Ascending aorta (tissue), 2 donors: ENCODE measurements around the gene BPIFB6. TPM values are rescaled to one million over a fixed set of nuclear protein-coding genes. Genes with fewer than 3 reads are reported as not detected.

Source experiments
- DNase-seq, 2 donors: peaks; one replicate each; pipeline ENCODE4 v3.0.0-alpha.2; 2019; ENCODE audit warnings: low spot score in 2 of 2
- H3K27ac ChIP-seq, 2 donors: fragments of 200-600 bp; sonication (generic); one replicate each; pipeline ENCODE4 v1.5.1; 2016 to 2017; ENCODE audit warnings: mild to moderate bottlenecking in 1 of 2
- H3K27me3 ChIP-seq: fragments of 200-600 bp; sonication (generic); one replicate; pipeline ENCODE4 v1.5.1; 2017
- H3K36me3 ChIP-seq, 2 donors: fragments of 200-600 bp; sonication (generic); one replicate each; pipeline ENCODE4 v1.5.1; 2016
- H3K4me1 ChIP-seq, 2 donors: fragments of 200-600 bp; sonication (generic); one replicate each; pipeline ENCODE4 v1.5.1; 2016 to 2017; ENCODE audit warnings: mild to moderate bottlenecking in 1 of 2
- H3K4me3 ChIP-seq, 2 donors: fragments of 200-600 bp; sonication (generic); one replicate each; pipeline ENCODE4 v1.5.1; 2016 to 2017; ENCODE audit warnings: mild to moderate bottlenecking in 1 of 2
- H3K9me3 ChIP-seq, 2 donors: fragments of 200-600 bp; sonication (generic); one replicate each; pipeline ENCODE4 v1.5.1; 2016
- CTCF ChIP-seq, 3 experiments: fragments of 200-600 bp in 2 of 3; fragments of 450-650 bp in 1 of 3; sonication (generic) in 2 of 3; IDR thresholded peaks; one replicate each; pipeline ENCODE4 v1.5.1; 2016 to 2019; ENCODE audit warnings: antibody characterized with exemption in 3 of 3, mild to moderate bottlenecking in 1 of 3, moderate library complexity in 1 of 3
- intact Hi-C: fragments of 100-400 bp; cut with DNase I; formaldehyde crosslinking; loops from one replicate; pipeline ENCODE4 v1.15.1; 2023
- total RNA-seq: library from RNA; depleted of rRNA; stranded (reverse); fragments of >200 nt; gene quantifications from one replicate; pipeline ENCODE4 v1.1.0, GENCODE V29; 2016

The BPIFB6 gene
- total RNA-seq, 1 donor from 2014 or later: not detected

DNA sequence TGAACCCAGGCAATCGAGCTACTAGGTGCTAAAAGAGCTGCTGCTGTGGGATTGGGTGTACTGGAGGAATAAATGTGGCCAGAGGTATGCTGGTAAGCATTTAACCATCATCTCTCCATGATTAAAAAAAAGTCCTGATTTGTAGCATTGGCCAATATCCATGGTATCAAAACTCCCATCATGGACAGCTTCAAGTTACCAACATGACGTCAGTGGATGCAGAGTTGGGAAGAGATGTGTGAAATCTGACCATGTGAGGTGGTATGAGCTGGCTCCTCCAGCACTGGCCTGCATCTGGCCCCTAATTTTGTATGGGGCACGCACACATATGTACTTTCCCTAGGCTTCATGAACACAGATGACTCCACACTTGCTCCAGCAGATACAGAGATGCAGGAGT is 59.7 kb downstream of the BPIFB6 start:
- Histone ChIP-seq H3K36me3 (no peaks in the 10 kb centered on the region), H3K9me3 (no peaks in the 10 kb centered on the region), H3K4me3 (no peak overlapping the region), H3K4me1 (no peaks in the 10 kb centered on the region), H3K27ac (no peak overlapping the region), H3K27me3 (no peaks in the 10 kb centered on the region)
- no peak for DNase-seq
- intact Hi-C loops: no loop called here
- TF ChIP-seq CTCF (IDR thresholded peaks at IDR 0.05): no peak

- Histone ChIP-seq H3K4me1 (no peaks in the 10 kb centered on the region), H3K4me3 (no peak overlapping the region), H3K36me3 (no peaks in the 10 kb centered on the region), H3K27me3 (no peaks in the 10 kb centered on the region), H3K27ac (no peak overlapping the region), H3K9me3 (no peaks in the 10 kb centered on the region)
- DNase-seq: no peak
- no peak for TF ChIP-seq CTCF (IDR thresholded peaks at IDR 0.05)
- intact Hi-C loops: no loop called here
Measured at GRCh38 chr20:33091693-33092092, 60.2 kb downstream of the BPIFB6 start.

DNA sequence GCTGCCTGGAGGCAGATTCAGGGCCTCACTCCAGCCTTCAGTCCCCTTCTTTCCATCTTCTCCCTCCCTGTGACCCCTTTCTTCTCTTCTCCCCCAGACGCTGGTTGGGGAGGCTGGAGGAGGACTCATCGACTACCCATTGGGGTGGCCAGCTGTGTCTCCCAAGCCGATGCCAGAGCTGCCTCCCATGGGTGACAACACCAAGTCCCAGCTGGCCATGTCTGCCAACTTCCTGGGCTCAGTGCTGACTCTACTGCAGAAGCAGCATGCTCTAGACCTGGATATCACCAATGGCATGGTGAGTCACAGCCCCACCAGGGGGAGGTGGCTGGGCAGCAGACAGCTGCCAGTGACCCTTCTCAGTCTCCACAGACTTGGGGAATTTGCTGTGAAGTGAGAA is 60.9 kb downstream of the BPIFB6 start:
- no peaks in the 10 kb centered on the region for H3K9me3 ChIP-seq
- intact Hi-C loops: no loop called here

GRCh38 chr20:33093074-33093473 is 61.6 kb downstream of the BPIFB6 start:
- DNase-seq: no peak
- Histone ChIP-seq H3K4me3 (no peak overlapping the region), H3K9me3 (no peaks in the 10 kb centered on the region), H3K4me1 (no peaks in the 10 kb centered on the region), H3K36me3 (no peaks in the 10 kb centered on the region), H3K27me3 (no peaks in the 10 kb centered on the region), H3K27ac (no peak overlapping the region)
- TF ChIP-seq CTCF (IDR thresholded peaks at IDR 0.05): no peak
- intact Hi-C loops: no loop called here

More for the DNA sequence above, 60.9 kb downstream of the BPIFB6 start:
- Histone ChIP-seq H3K4me3 (no peak overlapping the region), H3K27ac (no peak overlapping the region), H3K36me3 (no peaks in the 10 kb centered on the region), H3K4me1 (no peaks in the 10 kb centered on the region), H3K27me3 (no peaks in the 10 kb centered on the region)
- TF ChIP-seq CTCF (IDR thresholded peaks at IDR 0.05): no peak
- no peak for DNase-seq

DNA sequence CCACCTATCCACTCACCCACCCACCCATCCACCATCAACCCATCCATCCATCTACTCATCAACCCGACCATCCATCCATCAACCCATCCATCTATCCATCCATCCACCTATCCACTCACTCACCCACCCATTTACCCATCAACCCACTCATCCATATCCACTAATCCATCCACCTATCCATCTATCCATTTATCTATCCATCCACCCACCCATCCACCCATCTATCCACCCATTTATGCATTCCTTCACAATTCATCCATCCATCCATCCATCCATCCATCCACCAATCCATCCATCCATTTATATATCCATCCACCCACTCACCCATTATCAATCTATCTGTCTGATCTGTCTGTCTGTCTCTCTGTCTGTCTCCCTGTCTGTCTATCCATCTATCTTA is 62.1 kb downstream of the BPIFB6 start:
- no peak for DNase-seq
- H3K27ac ChIP-seq: no peak overlapping the region
- no peaks in the 10 kb centered on the region for H3K36me3 ChIP-seq
- intact Hi-C loops: no loop called here
- H3K27me3 ChIP-seq: no peaks in the 10 kb centered on the region
- H3K4me1 ChIP-seq: no peaks in the 10 kb centered on the region
- no peak for TF ChIP-seq CTCF (IDR thresholded peaks at IDR 0.05)
- H3K9me3 ChIP-seq: no peaks in the 10 kb centered on the region
- no peak overlapping the region for H3K4me3 ChIP-seq

Other genes with a start within 250 kb of the BPIFB6 start
- 49.0 TPM for gene MAPRE1, start 211.7 kb upstream of the BPIFB6 start, total RNA-seq
- gene EFCAB8, start 172.7 kb upstream of the BPIFB6 start, total RNA-seq: not detected
- gene SUN5, start 27.2 kb upstream of the BPIFB6 start, total RNA-seq: not detected
- gene BPIFB2, start 23.9 kb upstream of the BPIFB6 start, total RNA-seq: not detected
- not detected for gene BPIFB3, start 22.3 kb downstream of the BPIFB6 start, total RNA-seq
- not detected for gene BPIFB4, start 48.0 kb downstream of the BPIFB6 start, total RNA-seq
- not detected for gene BPIFA2, start 136.5 kb downstream of the BPIFB6 start, total RNA-seq
- not detected for gene BPIFA3, start 185.7 kb downstream of the BPIFB6 start, total RNA-seq
- gene BPIFA1, start 204.3 kb downstream of the BPIFB6 start, total RNA-seq: not detected